ENCODE results near the gene GSTM4.

- TF ChIP-seq CTCF (IDR thresholded peaks at IDR 0.05; ENCODE audit: low read length): no peak
- TF ChIP-seq EZH2 (IDR thresholded peaks at IDR 0.05; ENCODE audit: borderline replicate concordance, low read length): no peak
These were observed 1.4 kb upstream of the GSTM4 start for GRCh38 chr1:109654519-109654918.
